Esophagus muscularis mucosa (tissue), 4 donors: ENCODE results near the gene OTOGL.

ENCODE experiments used
- EP300 ChIP-seq: sonication (generic); formaldehyde crosslinking; IDR thresholded peaks from one replicate; pipeline ENCODE4 v1.6.1; 2017; ENCODE audit warnings: antibody characterized with exemption
- POLR2AphosphoS5 ChIP-seq, 2 donors: sonication (generic); formaldehyde crosslinking; IDR thresholded peaks; one replicate each; pipeline ENCODE4 v1.6.1; 2017; ENCODE audit warnings: antibody characterized with exemption in 2 of 2
- TF ChIP-seq, protein P1 (sequence below), 3 experiments: fragments of 200-600 bp in 2 of 3; fragments of 450-650 bp in 1 of 3; sonication (generic) in 2 of 3; IDR thresholded peaks; one replicate each; pipeline ENCODE4 v1.5.1; 2017 to 2019; ENCODE audit warnings: antibody characterized with exemption in 3 of 3, mild to moderate bottlenecking in 2 of 3, moderate library complexity in 1 of 3

DNA sequence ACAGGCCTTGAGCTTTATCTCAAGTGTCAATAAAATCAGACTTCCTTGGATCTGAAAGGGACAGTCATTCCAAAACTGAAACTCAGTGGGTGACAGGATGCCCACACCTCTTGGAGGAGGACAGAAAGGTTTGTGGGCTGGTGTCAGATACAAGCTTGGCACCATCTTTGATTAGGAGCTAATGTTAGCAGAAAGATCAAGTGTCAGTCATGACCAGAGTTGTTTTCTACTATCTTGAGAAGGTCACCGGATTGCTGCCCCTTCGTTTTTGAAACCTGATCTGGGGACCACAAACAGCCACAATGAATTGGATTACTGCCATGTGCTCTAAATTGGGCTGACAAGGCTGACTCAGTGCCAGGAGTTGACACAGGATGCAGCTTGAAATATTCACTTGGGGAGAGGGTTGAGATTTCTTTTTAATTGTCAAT is 88.3 kb downstream of the OTOGL start:
- no peak for TF ChIP-seq POLR2AphosphoS5 (IDR thresholded peaks at IDR 0.05)
- no peak for TF ChIP-seq EP300
- TF ChIP-seq, protein P1, sequence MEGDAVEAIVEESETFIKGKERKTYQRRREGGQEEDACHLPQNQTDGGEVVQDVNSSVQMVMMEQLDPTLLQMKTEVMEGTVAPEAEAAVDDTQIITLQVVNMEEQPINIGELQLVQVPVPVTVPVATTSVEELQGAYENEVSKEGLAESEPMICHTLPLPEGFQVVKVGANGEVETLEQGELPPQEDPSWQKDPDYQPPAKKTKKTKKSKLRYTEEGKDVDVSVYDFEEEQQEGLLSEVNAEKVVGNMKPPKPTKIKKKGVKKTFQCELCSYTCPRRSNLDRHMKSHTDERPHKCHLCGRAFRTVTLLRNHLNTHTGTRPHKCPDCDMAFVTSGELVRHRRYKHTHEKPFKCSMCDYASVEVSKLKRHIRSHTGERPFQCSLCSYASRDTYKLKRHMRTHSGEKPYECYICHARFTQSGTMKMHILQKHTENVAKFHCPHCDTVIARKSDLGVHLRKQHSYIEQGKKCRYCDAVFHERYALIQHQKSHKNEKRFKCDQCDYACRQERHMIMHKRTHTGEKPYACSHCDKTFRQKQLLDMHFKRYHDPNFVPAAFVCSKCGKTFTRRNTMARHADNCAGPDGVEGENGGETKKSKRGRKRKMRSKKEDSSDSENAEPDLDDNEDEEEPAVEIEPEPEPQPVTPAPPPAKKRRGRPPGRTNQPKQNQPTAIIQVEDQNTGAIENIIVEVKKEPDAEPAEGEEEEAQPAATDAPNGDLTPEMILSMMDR (IDR thresholded peaks at IDR 0.05) = no peak
